Hepatocyte (in vitro differentiated cells): ENCODE measurements around the gene GYG1.

Source experiments
- CTCF ChIP-seq: fragments of 200-600 bp; sonication (generic); IDR thresholded peaks from 2 replicates; pipeline ENCODE4 v1.5.1; 2016; ENCODE audit warnings: antibody characterized with exemption, mild to moderate bottlenecking; ENCODE audit not compliant: poor library complexity
- EZH2 ChIP-seq: fragments of 200-600 bp; sonication (generic); IDR thresholded peaks from 2 replicates; pipeline ENCODE4 v1.6.1; 2016; ENCODE audit warnings: antibody characterized with exemption, mild to moderate bottlenecking, borderline replicate concordance

- TF ChIP-seq CTCF (peak; percentile 6), EZH2 (no peak)
Measured at GRCh38 chr3:148957586-148957985, 33.8 kb upstream of the GYG1 start.
